HG03457 (cell line): Measurements from ENCODE around the gene CRELD1.

Source experiments
- ATAC-seq: cut with Tn5 transposase; IDR thresholded peaks from one replicate; pipeline ENCODE4 v1.9.1; 2021; ENCODE audit warnings: moderate number of reproducible peaks; ENCODE audit not compliant: unreplicated experiment

Gene CRELD1

GRCh38 chr3:9903904-9904303, 29.7 kb upstream of the CRELD1 start:
- no peak for ATAC-seq

- no peak for ATAC-seq
Measured at GRCh38 chr3:9906480-9906879, 27.2 kb upstream of the CRELD1 start.

- no peak for ATAC-seq
Measured at GRCh38 chr3:9908286-9908685, 25.3 kb upstream of the CRELD1 start.

- ATAC-seq = no peak
Measured at GRCh38 chr3:9909221-9910013, 24.2 kb upstream of the CRELD1 start.

GRCh38 chr3:9911863-9912262, 21.8 kb upstream of the CRELD1 start:
- ATAC-seq = no peak

- no peak for ATAC-seq
Measured at GRCh38 chr3:9912294-9912935, 21.2 kb upstream of the CRELD1 start.

GRCh38 chr3:9913601-9914000, 20.0 kb upstream of the CRELD1 start:
- ATAC-seq = no peak

GRCh38 chr3:9914011-9914410, 19.6 kb upstream of the CRELD1 start:
- ATAC-seq = no peak

- no peak for ATAC-seq
Measured at GRCh38 chr3:9914559-9915253, 18.9 kb upstream of the CRELD1 start.

GRCh38 chr3:9915254-9916141, 18.1 kb upstream of the CRELD1 start:
- no peak for ATAC-seq

GRCh38 chr3:9916346-9916733, 17.3 kb upstream of the CRELD1 start:
- no peak for ATAC-seq

GRCh38 chr3:9916734-9917680, 16.6 kb upstream of the CRELD1 start, which contains the start of gene IL17RC:
Gene IL17RC, plus strand, starts transcription at chr3:9917098. Its CDS starts 218 bp downstream, at chr3:9917316.
- ATAC-seq = no peak

- no peak for ATAC-seq
Measured at GRCh38 chr3:9917820-9918219, 15.8 kb upstream of the CRELD1 start.

- no peak for ATAC-seq
Measured at GRCh38 chr3:9918261-9919038, 15.2 kb upstream of the CRELD1 start.

- ATAC-seq = no peak
Measured at GRCh38 chr3:9928158-9928557, 5.5 kb upstream of the CRELD1 start.

GRCh38 chr3:9930804-9931418, 2.7 kb upstream of the CRELD1 start:
- ATAC-seq = no peak

GRCh38 chr3:9932535-9932842, 1.1 kb upstream of the CRELD1 start:
- no peak for ATAC-seq

GRCh38 chr3:9932843-9933560, 632 bp upstream of the CRELD1 start:
- peak; percentile 48 for ATAC-seq
